SK-N-SH (cell line): ENCODE data around the gene KIF5C. TPM values are rescaled to one million over a fixed set of nuclear protein-coding genes. Genes with fewer than 3 reads are reported as not detected.

Source experiments
- CTCF ChIA-PET: fragments of 300-600, 350-600 bp; formaldehyde crosslinking; extraction: SDS; loops from one replicate; lab custom pipeline; 2021; lab: Yijun Ruan, JAX
- POLR2A ChIA-PET: fragments of 350-600 bp; sonication (Branson Sonifier 250); formaldehyde crosslinking; extraction: SDS; loops from one replicate; lab custom pipeline; 2020; ENCODE audit warnings: antibody characterized with exemption, inconsistent platforms; lab: Yijun Ruan, JAX
- DNase-seq: peaks from one replicate; pipeline ENCODE4 v3.0.0; 2012
- H2AFZ ChIP-seq: fragments of 200-600 bp; sonication (generic); 2 replicates; pipeline ENCODE4 v1.8.1; 2016; ENCODE audit warnings: antibody characterized with exemption, mild to moderate bottlenecking, low read depth
- H3F3A ChIP-seq: fragments of 200-600 bp; sonication (generic); replicated peaks from 2 replicates; pipeline ENCODE3; 2016; ENCODE audit warnings: antibody characterized with exemption, mild to moderate bottlenecking; ENCODE audit not compliant: insufficient read depth
- H3K27ac ChIP-seq, 2 experiments: fragments of 200-500 bp in 1 of 2; fragments of 200-600 bp in 1 of 2; sonication (Bioruptor generic) in 1 of 2; sonication (generic), shearing (Covaris generic) in 1 of 2; 2 replicates each; pipeline versions ENCODE4 v1.5.1 to v1.6.1; 2014 to 2016; ENCODE audit warnings: low read depth in 2 of 2, inconsistent platforms in 1 of 2, low read length in 1 of 2, mild to moderate bottlenecking in 1 of 2, mixed read lengths in 1 of 2
- H3K27me3 ChIP-seq: fragments of 200-600 bp; sonication (generic), shearing (Covaris generic); 2 replicates; pipeline ENCODE4 v1.6.1; 2016; ENCODE audit warnings: mixed run types; ENCODE audit not compliant: insufficient read depth
- H3K36me3 ChIP-seq, 2 experiments: fragments of 200-500 bp in 1 of 2; fragments of 200-600 bp in 1 of 2; sonication (Bioruptor generic) in 1 of 2; sonication (generic) in 1 of 2; replicated peaks in 1 of 2; 2 replicates each; pipeline versions ENCODE3 to v1.5.1; 2014 to 2016; ENCODE audit warnings: low read length in 1 of 2, mild to moderate bottlenecking in 1 of 2; ENCODE audit not compliant: insufficient read depth in 2 of 2, control insufficient read depth in 1 of 2
- H3K4me1 ChIP-seq, 2 experiments: fragments of 200-500 bp in 1 of 2; fragments of 200-600 bp in 1 of 2; sonication (Bioruptor generic) in 1 of 2; sonication (generic), shearing (Covaris generic) in 1 of 2; 2 replicates each; pipeline versions ENCODE4 v1.5.1 to v1.6.1; 2014 to 2016; ENCODE audit warnings: low read depth in 1 of 2, low read length in 1 of 2, mixed run types in 1 of 2; ENCODE audit not compliant: insufficient read depth in 2 of 2, control insufficient read depth in 1 of 2
- H3K4me2 ChIP-seq: fragments of 200-600 bp; sonication (generic), shearing (Covaris generic); 2 replicates; pipeline ENCODE4 v1.6.1; 2017; ENCODE audit warnings: mixed run types
- H3K4me3 ChIP-seq, 2 experiments: fragments of 200-500 bp in 1 of 2; fragments of 200-600 bp in 1 of 2; sonication (Bioruptor generic) in 1 of 2; sonication (generic), shearing (Covaris generic) in 1 of 2; 2 replicates each; pipeline versions ENCODE4 v1.5.1 to v1.8.1; 2014 to 2016; ENCODE audit warnings: low read depth in 2 of 2, inconsistent platforms in 1 of 2, low read length in 1 of 2, mild to moderate bottlenecking in 1 of 2, mixed read lengths in 1 of 2, moderate library complexity in 1 of 2
- H3K79me2 ChIP-seq: fragments of 200-600 bp; sonication (generic); 2 replicates; pipeline ENCODE4 v1.8.1; 2017; ENCODE audit warnings: mild to moderate bottlenecking; ENCODE audit not compliant: insufficient read depth
- H3K9ac ChIP-seq: fragments of 200-600 bp; sonication (generic); 2 replicates; pipeline ENCODE4 v1.6.1; 2017; ENCODE audit warnings: mixed run types
- H3K9me2 ChIP-seq: fragments of 200-600 bp; sonication (generic); 2 replicates; pipeline ENCODE4 v1.6.1; 2017; ENCODE audit warnings: mixed run types
- H3K9me3 ChIP-seq: fragments of 200-600 bp; sonication (generic); 2 replicates; pipeline ENCODE4 v1.6.1; 2017; ENCODE audit warnings: mixed run types, mild to moderate bottlenecking, moderate library complexity
- H4K20me1 ChIP-seq: fragments of 200-600 bp; sonication (generic); 2 replicates; pipeline ENCODE4 v1.6.1; 2017; ENCODE audit warnings: mild to moderate bottlenecking, mixed run types; ENCODE audit not compliant: insufficient read depth
- CHD2 ChIP-seq: fragments of 150-350 bp; IDR thresholded peaks from 2 replicates; pipeline ENCODE4 v1.6.1; 2018; ENCODE audit warnings: low read length; ENCODE audit not compliant: partially characterized antibody
- EP300 ChIP-seq, 2 experiments: IDR thresholded peaks; 2 replicates each; pipeline versions ENCODE4 v1.4.0 to v1.6.1; 2012; ENCODE audit warnings: borderline replicate concordance in 1 of 2, low read depth in 1 of 2, low read length in 1 of 2
- EZH2phosphoT487 ChIP-seq: fragments of 200-600 bp; sonication (generic); IDR thresholded peaks from 2 replicates; pipeline ENCODE4 v1.6.1; 2017; ENCODE audit warnings: low read depth, mixed run types, mild to moderate bottlenecking, antibody characterized with exemption, moderate library complexity, borderline replicate concordance
- FOXJ3 ChIP-seq: sonication (generic); formaldehyde crosslinking; IDR thresholded peaks from 2 replicates; pipeline ENCODE4 v1.5.1; 2020; ENCODE audit warnings: mild to moderate bottlenecking, missing genetic modification reagents
- IRF3 ChIP-seq: fragments of 150-350 bp; IDR thresholded peaks from 2 replicates; pipeline ENCODE4 v1.6.1; 2016; ENCODE audit warnings: mild to moderate bottlenecking, low read depth, low read length
- MXI1 ChIP-seq: IDR thresholded peaks from 2 replicates; pipeline ENCODE4 v1.6.1; 2012; ENCODE audit warnings: mild to moderate bottlenecking, low read depth, low read length, improper control_type of control experiment
- NFIC ChIP-seq: IDR thresholded peaks from 2 replicates; pipeline ENCODE4 v1.4.0; 2012; ENCODE audit warnings: borderline replicate concordance
- SIN3A ChIP-seq: IDR thresholded peaks from 2 replicates; pipeline ENCODE4 v1.6.1; 2012; ENCODE audit warnings: low read depth, mild to moderate bottlenecking, low read length, moderate library complexity, borderline replicate concordance
- WGBS: methylation state at CpG from one replicate; pipeline ENCODE4 v1.1.6; 2017; ENCODE audit warnings: low lambda C conversion rate; 5-methylcytosine and 5-hydroxymethylcytosine counted together
- polyA plus RNA-seq, 3 experiments: library from polyadenylated mRNA; depleted of rRNA; stranded (reverse); fragments of >200 nt; gene quantifications; 2 replicates each; pipeline ENCODE4 v1.2.3, GENCODE V29; 2012
- TF ChIP-seq, protein P1 (sequence below): IDR thresholded peaks from 2 replicates; pipeline ENCODE4 v1.4.0; 2012; ENCODE audit warnings: low read depth, borderline replicate concordance
- TF ChIP-seq, protein P2 (sequence below): fragments of 150-350 bp; IDR thresholded peaks from 2 replicates; pipeline ENCODE4 v1.6.1; 2017; ENCODE audit warnings: antibody characterized with exemption, low read length, low read depth, borderline replicate concordance

KIF5C gene
- polyA plus RNA-seq, 1 of the 3 experiments (the other 2 are of a cell fraction), result 3.9 TPM

- H3K9me3 ChIP-seq, result no peaks in the 10 kb centered on the region
- H3K27ac ChIP-seq, result no peak overlapping the region
- H3K79me2 ChIP-seq, result no peaks in the 10 kb centered on the region
- H3K36me3 ChIP-seq, result peaks cover 0 to 3% of the 10 kb centered on the region in 2 experiments
- peaks cover 0 to 3% of the 10 kb centered on the region in 2 experiments; a peak in 1 of 4 replicates for H3K4me1 ChIP-seq
- TF ChIP-seq EP300 (IDR thresholded peaks at IDR 0.05; ENCODE audit: borderline replicate concordance in 1 of 2, low read depth in 1 of 2, low read length in 1 of 2) (no peak), CHD2 (no peak), IRF3 (no peak), FOXJ3 (CRISPR knock-in tag) (no peak), MXI1 (no peak), EZH2phosphoT487 (no peak), NFIC (no peak), SIN3A (no peak)
- TF ChIP-seq, protein P1, sequence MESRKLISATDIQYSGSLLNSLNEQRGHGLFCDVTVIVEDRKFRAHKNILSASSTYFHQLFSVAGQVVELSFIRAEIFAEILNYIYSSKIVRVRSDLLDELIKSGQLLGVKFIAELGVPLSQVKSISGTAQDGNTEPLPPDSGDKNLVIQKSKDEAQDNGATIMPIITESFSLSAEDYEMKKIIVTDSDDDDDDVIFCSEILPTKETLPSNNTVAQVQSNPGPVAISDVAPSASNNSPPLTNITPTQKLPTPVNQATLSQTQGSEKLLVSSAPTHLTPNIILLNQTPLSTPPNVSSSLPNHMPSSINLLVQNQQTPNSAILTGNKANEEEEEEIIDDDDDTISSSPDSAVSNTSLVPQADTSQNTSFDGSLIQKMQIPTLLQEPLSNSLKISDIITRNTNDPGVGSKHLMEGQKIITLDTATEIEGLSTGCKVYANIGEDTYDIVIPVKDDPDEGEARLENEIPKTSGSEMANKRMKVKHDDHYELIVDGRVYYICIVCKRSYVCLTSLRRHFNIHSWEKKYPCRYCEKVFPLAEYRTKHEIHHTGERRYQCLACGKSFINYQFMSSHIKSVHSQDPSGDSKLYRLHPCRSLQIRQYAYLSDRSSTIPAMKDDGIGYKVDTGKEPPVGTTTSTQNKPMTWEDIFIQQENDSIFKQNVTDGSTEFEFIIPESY, result no peak
- TF ChIP-seq, protein P2, sequence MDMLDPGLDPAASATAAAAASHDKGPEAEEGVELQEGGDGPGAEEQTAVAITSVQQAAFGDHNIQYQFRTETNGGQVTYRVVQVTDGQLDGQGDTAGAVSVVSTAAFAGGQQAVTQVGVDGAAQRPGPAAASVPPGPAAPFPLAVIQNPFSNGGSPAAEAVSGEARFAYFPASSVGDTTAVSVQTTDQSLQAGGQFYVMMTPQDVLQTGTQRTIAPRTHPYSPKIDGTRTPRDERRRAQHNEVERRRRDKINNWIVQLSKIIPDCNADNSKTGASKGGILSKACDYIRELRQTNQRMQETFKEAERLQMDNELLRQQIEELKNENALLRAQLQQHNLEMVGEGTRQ, result no peak
- TF ChIP-seq, all 33 proteins: peak for 0
- H2AFZ ChIP-seq, result no peak overlapping the region
- DNase-seq, result peak; percentile 5
- ChIA-PET POLR2A (no interaction called here), CTCF (interaction anchor here (1.0 to 2.1 kb wide), 4 partner anchors 9 to 553 kb away, joined by 3 to 13 read pairs (median 7); no protein-coding TSS in a partner anchor)
- H3K9ac ChIP-seq, result no peak overlapping the region
- H3K4me3 ChIP-seq, result no peak overlapping the region
- H4K20me1 ChIP-seq, result no peaks in the 10 kb centered on the region
- no peaks in the 10 kb centered on the region for H3F3A ChIP-seq
- 82% methylated on average over 7 of the region's 7 CpGs for WGBS
- H3K4me2 ChIP-seq, result no peak overlapping the region
- no peaks in the 10 kb centered on the region for H3K9me2 ChIP-seq
- H3K27me3 ChIP-seq, result no peaks in the 10 kb centered on the region
Measured at GRCh38 chr2:149008381-149008780, 133.4 kb downstream of the KIF5C start.
